Adrenal gland (tissue), 12 donors: ENCODE results near the gene WDFY4. TPM values are rescaled to one million over a fixed set of nuclear protein-coding genes. Genes with fewer than 3 reads are reported as not detected.

Experiments used
- DNase-seq, 7 donors: peaks; one replicate each; pipeline ENCODE4 v3.0.0-alpha.2; 2019 to 2020
- H3K27ac ChIP-seq, 5 donors: fragments of 200-600 bp; sonication (generic) in 4 of 5; 1 replicate in 3 of 5; 2 replicates in 2 of 5; pipeline versions ENCODE4 v1.5.1 to v1.8.0; 2016 to 2020; ENCODE audit warnings: mild to moderate bottlenecking in 1 of 5
- H3K27me3 ChIP-seq: fragments of 200-600 bp; 2 replicates; pipeline ENCODE4 v1.8.0; 2021
- H3K36me3 ChIP-seq, 2 donors: fragments of 200-600 bp; replicated peaks in 1 of 2; 1 replicate in 1 of 2; 2 replicates in 1 of 2; pipeline versions ENCODE4 v1.5.1 to v1.8.0; 2018 to 2022
- H3K4me1 ChIP-seq, 2 donors: fragments of 200-600 bp; replicated peaks in 1 of 2; 1 replicate in 1 of 2; 2 replicates in 1 of 2; pipeline versions ENCODE4 v1.5.1 to v1.8.0; 2018 to 2021
- H3K4me3 ChIP-seq, 4 donors: fragments of 200-600 bp; sonication (generic) in 3 of 4; one replicate each; pipeline ENCODE4 v1.5.1; 2016 to 2018
- H3K9me3 ChIP-seq, 3 donors: fragments of 200-600 bp; sonication (generic) in 1 of 3; replicated peaks in 1 of 3; 1 replicate in 2 of 3; 2 replicates in 1 of 3; pipeline versions ENCODE4 v1.5.1 to v1.8.0; 2016 to 2021
- POLR2A ChIP-seq, 2 donors: fragments of 450-650 bp; IDR thresholded peaks; one replicate each; pipeline ENCODE4 v1.6.1; 2017; ENCODE audit warnings: antibody characterized with exemption in 2 of 2, mild to moderate bottlenecking in 2 of 2, moderate library complexity in 1 of 2
- WGBS, 4 donors: extraction: QIAGEN DNeasy Blood & Tissue Kit in 2 of 4; methylation state at CpG; one replicate each; pipeline versions ENCODE4 v1.1.5 to v1.1.7; 2013 to 2017; 5-methylcytosine and 5-hydroxymethylcytosine counted together
- intact Hi-C, 2 donors: fragments of 100-400 bp; cut with DNase I; formaldehyde crosslinking; loops; one replicate each; pipeline versions ENCODE4 v1.14.1 to v1.15.0; 2022 to 2023
- polyA plus RNA-seq, 3 donors: library from polyadenylated mRNA; stranded (reverse); fragments of 200-250 nt in 2 of 3; fragments of 350-450 nt in 1 of 3; fragmentation: Illumina TruSeq in 1 of 3; extraction: RNeasy Lipid Tissue Mini Kit (QIAGEN cat#74804) in 1 of 3; gene quantifications; one replicate each; pipeline ENCODE4 v1.2.3, GENCODE V29; 2013 to 2014
- total RNA-seq, 9 donors: library from RNA; depleted of rRNA in 4 of 9; stranded (reverse); fragments of >200 nt in 4 of 9; fragments of 120-200 nt in 1 of 9; fragmentation: NEBNext Ultra II Directional in 1 of 9; extraction: Animal tissue kit (Norgen Biotek cat#: 25700) in 1 of 9; gene quantifications; one replicate each; pipeline versions ENCODE4 v1.1.0 to v1.2.4, GENCODE V29; 2013 to 2023
- TF ChIP-seq, protein P1 (sequence below), 6 experiments: fragments of 450-650 bp in 4 of 6; fragments of 200-600 bp in 2 of 6; sonication (generic) in 1 of 6; IDR thresholded peaks; 1 replicate in 5 of 6; 2 replicates in 1 of 6; pipeline versions ENCODE4 v1.5.1 to v1.8.0; 2016 to 2021; ENCODE audit warnings: antibody characterized with exemption in 6 of 6, mild to moderate bottlenecking in 2 of 6, moderate library complexity in 1 of 6
- donor health status: healthy with polysubstance abuse.
- donor health status: Bipolar disorder and iron deficiency.
- donor health status: DM: yes; HTN: yes; CAD: no.
- donor health status: DM: no; HTN: no; CAD: no.
- donor health status: DM: no; HTN: no; CAD: no.
- donor health status: DM: yes; HTN: yes; CAD: no.

Gene WDFY4
- total and polyA plus RNA-seq, 12 donors: 0.61 to 9.9 (median 5.7) TPM

DNA sequence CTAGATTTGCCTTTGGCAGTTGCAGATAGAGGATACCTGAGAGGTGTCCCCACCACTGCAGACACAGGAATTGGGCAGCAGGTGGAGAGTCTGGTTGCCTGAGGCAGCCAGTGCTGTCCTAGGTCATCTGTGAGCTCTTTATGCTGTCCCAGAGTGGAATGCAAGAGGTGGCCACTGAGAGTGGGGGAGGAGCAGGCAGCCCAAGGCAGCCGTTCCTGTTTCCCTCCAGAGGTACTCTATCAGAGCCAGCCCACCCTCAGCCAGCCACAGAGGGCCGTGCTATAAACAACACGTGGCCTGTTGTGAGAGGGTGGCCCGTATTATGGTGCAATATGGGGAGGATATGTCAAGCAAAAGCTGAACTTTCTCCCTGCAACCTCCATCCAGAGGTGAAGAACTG, 246.5 kb downstream of the WDFY4 start:
- Histone ChIP-seq H3K4me1 (no peaks in the 10 kb centered on the region), H3K9me3 (no peaks in the 10 kb centered on the region), H3K27ac (no peak overlapping the region), H3K27me3 (no peaks in the 10 kb centered on the region), H3K4me3 (no peak overlapping the region), H3K36me3 (no peaks in the 10 kb centered on the region)
- TF ChIP-seq POLR2A (IDR thresholded peaks at IDR 0.05): no peak
- TF ChIP-seq, protein P1, sequence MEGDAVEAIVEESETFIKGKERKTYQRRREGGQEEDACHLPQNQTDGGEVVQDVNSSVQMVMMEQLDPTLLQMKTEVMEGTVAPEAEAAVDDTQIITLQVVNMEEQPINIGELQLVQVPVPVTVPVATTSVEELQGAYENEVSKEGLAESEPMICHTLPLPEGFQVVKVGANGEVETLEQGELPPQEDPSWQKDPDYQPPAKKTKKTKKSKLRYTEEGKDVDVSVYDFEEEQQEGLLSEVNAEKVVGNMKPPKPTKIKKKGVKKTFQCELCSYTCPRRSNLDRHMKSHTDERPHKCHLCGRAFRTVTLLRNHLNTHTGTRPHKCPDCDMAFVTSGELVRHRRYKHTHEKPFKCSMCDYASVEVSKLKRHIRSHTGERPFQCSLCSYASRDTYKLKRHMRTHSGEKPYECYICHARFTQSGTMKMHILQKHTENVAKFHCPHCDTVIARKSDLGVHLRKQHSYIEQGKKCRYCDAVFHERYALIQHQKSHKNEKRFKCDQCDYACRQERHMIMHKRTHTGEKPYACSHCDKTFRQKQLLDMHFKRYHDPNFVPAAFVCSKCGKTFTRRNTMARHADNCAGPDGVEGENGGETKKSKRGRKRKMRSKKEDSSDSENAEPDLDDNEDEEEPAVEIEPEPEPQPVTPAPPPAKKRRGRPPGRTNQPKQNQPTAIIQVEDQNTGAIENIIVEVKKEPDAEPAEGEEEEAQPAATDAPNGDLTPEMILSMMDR (IDR thresholded peaks at IDR 0.05): no peak
- 59 to 81% (median 65%) methylated on average over 4 of the region's 4 CpGs for WGBS, 4 donors
- DNase-seq: no peak
- intact Hi-C loops: no loop called here

DNA sequence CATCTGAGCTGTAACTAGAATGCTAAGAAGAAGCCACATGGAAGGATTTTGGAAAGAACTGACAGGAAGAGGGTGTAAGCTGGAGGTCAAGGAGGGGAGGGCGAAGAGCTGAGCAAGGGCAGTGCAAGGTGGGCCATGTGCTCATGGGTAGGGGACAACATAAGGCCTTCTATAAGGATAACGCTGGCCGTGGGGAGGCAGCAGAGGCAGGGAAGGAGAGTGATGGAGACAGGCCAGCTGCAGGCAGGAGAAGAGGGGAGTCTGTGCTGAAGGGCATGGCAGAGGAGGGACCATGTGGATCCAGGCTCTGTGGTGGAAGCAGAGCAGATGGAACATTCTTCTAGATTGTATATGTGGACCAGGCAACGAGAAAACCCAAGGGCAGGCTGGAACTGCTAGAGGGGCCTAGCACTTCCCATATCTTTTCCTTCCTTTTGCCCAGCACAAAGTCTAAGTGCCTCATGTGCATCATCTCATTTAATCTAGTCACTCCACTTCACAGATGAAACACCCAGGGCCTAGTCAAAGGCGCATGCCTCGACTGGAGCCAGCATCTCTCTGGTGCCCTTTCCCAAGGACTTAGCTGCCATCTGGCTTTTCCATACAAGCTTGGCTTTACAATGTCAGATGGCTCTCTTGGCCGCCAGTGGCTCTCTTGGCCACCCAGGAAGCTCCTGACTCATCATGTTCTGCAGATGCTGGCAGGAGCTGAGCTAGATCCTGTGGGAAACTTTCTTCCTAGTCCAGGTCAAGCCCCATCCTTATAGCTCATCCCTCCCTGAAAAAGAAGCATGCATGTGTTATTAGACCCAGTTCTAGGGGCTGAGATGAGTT, 248.4 kb downstream of the WDFY4 start:
- H3K4me1 ChIP-seq: no peaks in the 10 kb centered on the region
- no peaks in the 10 kb centered on the region for H3K36me3 ChIP-seq
- TF ChIP-seq POLR2A (IDR thresholded peaks at IDR 0.05): no peak
- TF ChIP-seq, protein P1 (IDR thresholded peaks at IDR 0.05): no peak
- H3K9me3 ChIP-seq: no peaks in the 10 kb centered on the region
- H3K27me3 ChIP-seq: no peaks in the 10 kb centered on the region
- H3K27ac ChIP-seq: no peak overlapping the region
- intact Hi-C loops: no loop called here
- H3K4me3 ChIP-seq: no peak overlapping the region
- 83 to 95% (median 89%) methylated on average over 6 to 7 of the region's 7 CpGs for WGBS, 4 donors
- no peak for DNase-seq

DNA sequence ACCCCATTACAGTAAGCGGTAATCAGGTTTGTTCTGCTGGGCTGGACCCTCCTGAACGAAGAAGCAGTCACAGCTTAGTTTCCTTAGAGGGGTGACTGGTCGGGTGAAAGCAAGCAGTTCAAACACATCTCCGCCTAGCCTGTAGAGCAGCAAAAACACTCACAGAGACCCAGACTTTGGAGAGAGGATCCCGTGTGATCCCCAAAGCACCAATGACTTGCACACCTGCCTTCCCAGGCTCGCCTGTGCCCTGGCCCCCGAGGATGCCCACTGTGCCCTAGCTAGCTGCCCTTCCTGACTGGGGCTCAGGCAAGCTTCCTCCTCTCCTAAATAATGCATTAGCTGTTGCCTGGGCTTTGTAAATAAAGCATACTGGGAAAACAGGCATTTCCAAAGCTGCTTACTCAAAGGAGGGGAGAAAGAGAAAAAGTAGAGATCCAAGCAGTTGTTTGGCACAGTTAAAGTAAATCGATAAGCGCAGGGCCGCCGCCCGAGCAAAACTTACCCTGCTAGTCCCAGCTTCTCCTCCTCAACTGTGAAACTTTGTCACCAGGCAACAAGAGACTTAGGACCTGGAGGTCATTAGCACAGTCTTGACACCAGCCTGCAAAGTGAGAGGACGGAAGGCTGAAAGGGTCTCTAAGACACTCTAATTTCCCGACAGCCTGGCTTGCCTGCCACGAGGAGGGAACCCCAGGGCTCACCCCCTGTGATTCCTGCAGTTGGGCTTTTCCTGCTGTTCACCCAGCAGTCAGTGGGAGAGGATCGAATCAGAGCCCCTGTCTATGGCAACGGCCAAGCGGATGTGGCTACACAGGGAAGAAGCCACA, 250.2 kb downstream of the WDFY4 start:
- H3K9me3 ChIP-seq: no peaks in the 10 kb centered on the region
- intact Hi-C loops: no loop called here
- H3K27ac ChIP-seq: no peak overlapping the region
- 64 to 76% (median 67%) methylated on average over 18 of the region's 18 CpGs for WGBS, 4 donors
- H3K27me3 ChIP-seq: no peaks in the 10 kb centered on the region
- no peak overlapping the region for H3K4me3 ChIP-seq
- peak in 1 of 7 donors; percentile 24 for DNase-seq
- TF ChIP-seq, protein P1 (IDR thresholded peaks at IDR 0.05): no peak
- TF ChIP-seq POLR2A (IDR thresholded peaks at IDR 0.05): no peak
- no peaks in the 10 kb centered on the region for H3K4me1 ChIP-seq
- H3K36me3 ChIP-seq: no peaks in the 10 kb centered on the region

DNA sequence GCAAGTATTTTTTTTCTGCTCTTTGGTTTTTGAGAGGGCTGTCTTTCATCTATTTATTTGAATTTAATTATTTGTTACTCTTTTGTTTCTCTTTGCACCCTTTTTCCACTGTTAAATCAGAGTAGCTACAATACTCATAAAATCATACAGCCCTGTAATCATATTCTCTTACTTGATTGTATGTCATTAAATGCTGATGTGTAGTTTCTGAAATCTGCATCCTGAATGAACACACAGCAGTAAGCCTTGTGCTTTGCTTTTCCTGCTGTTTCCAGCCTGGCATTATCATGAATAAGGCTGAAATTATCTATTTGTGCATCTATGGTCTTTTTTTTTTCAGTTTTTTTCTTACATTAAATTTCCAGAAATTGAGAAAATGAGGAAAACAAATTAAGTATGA, 250.9 kb downstream of the WDFY4 start:
- intact Hi-C loops: no loop called here
- H3K4me1 ChIP-seq: no peaks in the 10 kb centered on the region
- TF ChIP-seq POLR2A (IDR thresholded peaks at IDR 0.05): no peak
- TF ChIP-seq, protein P1 (IDR thresholded peaks at IDR 0.05): no peak
- H3K27ac ChIP-seq: no peak overlapping the region
- H3K36me3 ChIP-seq: no peaks in the 10 kb centered on the region
- no peaks in the 10 kb centered on the region for H3K9me3 ChIP-seq
- DNase-seq: no peak
- no peaks in the 10 kb centered on the region for H3K27me3 ChIP-seq
- H3K4me3 ChIP-seq: no peak overlapping the region
